NT2/D1 (cell line): ENCODE data around the gene CACFD1.

Experiments used
- DNase-seq: peaks from one replicate; pipeline ENCODE4 v3.0.0-alpha.2; 2011; ENCODE audit warnings: low read depth, low spot score
- H3K27me3 ChIP-seq: 2 replicates; pipeline ENCODE4 v1.6.0; 2011; ENCODE audit warnings: mild to moderate bottlenecking; ENCODE audit not compliant: insufficient read length, insufficient read depth
- H3K36me3 ChIP-seq: 2 replicates; pipeline ENCODE4 v1.6.1; 2011; ENCODE audit warnings: mild to moderate bottlenecking, low read length, mixed read lengths; ENCODE audit not compliant: insufficient read depth, insufficient read length
- H3K4me1 ChIP-seq: 2 replicates; pipeline ENCODE4 v1.5.1; 2011; ENCODE audit not compliant: insufficient read depth, insufficient read length
- H3K4me3 ChIP-seq: 2 replicates; pipeline ENCODE4 v1.5.1; 2011; ENCODE audit warnings: low read depth; ENCODE audit not compliant: insufficient read length
- H3K9ac ChIP-seq: 2 replicates; pipeline ENCODE4 v1.6.0; 2011; ENCODE audit warnings: low read depth; ENCODE audit not compliant: insufficient read length
- H3K9me3 ChIP-seq: 2 replicates; pipeline ENCODE4 v1.5.1; 2011; ENCODE audit warnings: mild to moderate bottlenecking, low read length; ENCODE audit not compliant: insufficient read depth
- SUZ12 ChIP-seq: IDR thresholded peaks from 2 replicates; pipeline ENCODE4 v1.6.1; 2011; ENCODE audit not compliant: insufficient read length, insufficient read depth; ENCODE audit errors: extremely low read depth
- YY1 ChIP-seq: IDR thresholded peaks from 2 replicates; pipeline ENCODE4 v1.6.1; 2011; ENCODE audit not compliant: insufficient read length, insufficient read depth
- ZNF274 ChIP-seq: IDR thresholded peaks from 2 replicates; pipeline ENCODE4 v1.6.1; 2011; ENCODE audit warnings: mild to moderate bottlenecking, low read depth, low read length

CACFD1 gene

DNA sequence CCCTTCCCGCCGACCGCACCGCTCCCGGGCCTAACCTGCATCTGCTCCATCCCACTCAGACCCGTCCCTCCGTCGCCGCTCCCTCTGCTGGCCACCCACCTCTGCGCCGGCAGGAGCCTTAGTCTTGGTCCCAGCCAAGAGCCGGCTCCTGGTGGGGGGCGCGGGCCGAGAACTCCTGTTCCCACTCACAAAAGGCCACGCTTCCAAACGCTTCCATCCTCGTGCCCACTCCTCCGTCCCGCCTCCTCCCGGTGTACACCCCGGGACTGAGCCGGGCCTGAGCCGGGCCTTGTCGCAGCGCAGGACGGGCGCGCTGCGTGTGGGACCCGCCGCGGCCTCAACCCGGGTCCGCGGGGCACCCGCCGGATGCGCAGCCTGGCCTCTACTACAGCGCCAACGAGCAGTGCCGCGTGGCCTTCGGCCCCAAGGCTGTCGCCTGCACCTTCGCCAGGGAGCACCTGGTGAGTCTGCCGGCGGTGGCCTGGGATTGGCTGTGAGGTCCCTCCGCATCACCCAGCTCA lies 30.1 kb upstream of the CACFD1 start:
- H3K4me1 ChIP-seq: peaks cover 6% of the 10 kb centered on the region
- no peaks in the 10 kb centered on the region; the same call in 1 of the 2 replicates for H3K9me3 ChIP-seq
- peak; percentile 64 for DNase-seq
- H3K9ac ChIP-seq: peak overlapping the region; percentile 82
- TF ChIP-seq YY1 (no peak), ZNF274 (no peak), SUZ12 (no peak)
- H3K27me3 ChIP-seq: peaks cover 4% of the 10 kb centered on the region
- H3K4me3 ChIP-seq: peak overlapping the region; percentile 54
- H3K36me3 ChIP-seq: peaks cover 13% of the 10 kb centered on the region

DNA sequence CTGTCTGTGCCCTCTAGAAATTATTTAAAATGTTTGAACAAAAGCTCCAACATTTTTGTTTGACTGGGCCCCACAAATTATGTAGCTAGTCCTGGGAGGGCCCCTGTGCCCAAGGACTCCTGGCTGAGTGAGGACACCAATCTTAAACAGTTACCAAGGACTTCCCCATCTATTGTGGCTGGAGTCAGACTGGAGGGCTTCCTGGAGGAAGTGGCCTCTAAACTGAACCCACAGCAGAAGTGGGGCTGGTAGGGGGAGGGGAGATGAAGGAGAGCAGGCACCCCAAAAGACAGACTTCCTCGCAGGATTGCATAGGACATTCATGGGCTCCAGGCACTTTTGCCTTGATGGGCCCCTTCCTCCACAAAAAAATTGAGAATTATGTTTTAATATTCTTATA lies 29.5 kb upstream of the CACFD1 start:
- no peak for TF ChIP-seq YY1
- no peak for TF ChIP-seq ZNF274
- no peak for TF ChIP-seq SUZ12
- H3K4me3 ChIP-seq: peak overlapping the region; percentile 54
- peaks cover 4% of the 10 kb centered on the region for H3K27me3 ChIP-seq
- H3K9ac ChIP-seq: peak overlapping the region; percentile 82
- H3K9me3 ChIP-seq: no peaks in the 10 kb centered on the region; the same call in 1 of the 2 replicates
- DNase-seq: no peak
- H3K36me3 ChIP-seq: peaks cover 10% of the 10 kb centered on the region
- H3K4me1 ChIP-seq: peaks cover 6% of the 10 kb centered on the region

- Histone ChIP-seq H3K4me1 (peaks cover 2% of the 10 kb centered on the region), H3K4me3 (no peak overlapping the region), H3K27me3 (peaks cover 4% of the 10 kb centered on the region), H3K9ac (no peak overlapping the region), H3K9me3 (no peaks in the 10 kb centered on the region), H3K36me3 (peaks cover 5% of the 10 kb centered on the region)
- no peak for DNase-seq
- TF ChIP-seq ZNF274 (no peak), SUZ12 (no peak), YY1 (no peak)
Measured at GRCh38 chr9:133433351-133433843, 26.4 kb upstream of the CACFD1 start.

- DNase-seq: no peak
- no peak for TF ChIP-seq SUZ12
- no peak for TF ChIP-seq YY1
- TF ChIP-seq ZNF274: no peak
- no peaks in the 10 kb centered on the region for H3K9me3 ChIP-seq
- H3K4me1 ChIP-seq: peaks cover 2% of the 10 kb centered on the region
- no peak overlapping the region for H3K4me3 ChIP-seq
- no peak overlapping the region for H3K9ac ChIP-seq
- H3K27me3 ChIP-seq: no peaks in the 10 kb centered on the region
- H3K36me3 ChIP-seq: peaks cover 5% of the 10 kb centered on the region
Measured at GRCh38 chr9:133436681-133437080, 23.1 kb upstream of the CACFD1 start.

DNA sequence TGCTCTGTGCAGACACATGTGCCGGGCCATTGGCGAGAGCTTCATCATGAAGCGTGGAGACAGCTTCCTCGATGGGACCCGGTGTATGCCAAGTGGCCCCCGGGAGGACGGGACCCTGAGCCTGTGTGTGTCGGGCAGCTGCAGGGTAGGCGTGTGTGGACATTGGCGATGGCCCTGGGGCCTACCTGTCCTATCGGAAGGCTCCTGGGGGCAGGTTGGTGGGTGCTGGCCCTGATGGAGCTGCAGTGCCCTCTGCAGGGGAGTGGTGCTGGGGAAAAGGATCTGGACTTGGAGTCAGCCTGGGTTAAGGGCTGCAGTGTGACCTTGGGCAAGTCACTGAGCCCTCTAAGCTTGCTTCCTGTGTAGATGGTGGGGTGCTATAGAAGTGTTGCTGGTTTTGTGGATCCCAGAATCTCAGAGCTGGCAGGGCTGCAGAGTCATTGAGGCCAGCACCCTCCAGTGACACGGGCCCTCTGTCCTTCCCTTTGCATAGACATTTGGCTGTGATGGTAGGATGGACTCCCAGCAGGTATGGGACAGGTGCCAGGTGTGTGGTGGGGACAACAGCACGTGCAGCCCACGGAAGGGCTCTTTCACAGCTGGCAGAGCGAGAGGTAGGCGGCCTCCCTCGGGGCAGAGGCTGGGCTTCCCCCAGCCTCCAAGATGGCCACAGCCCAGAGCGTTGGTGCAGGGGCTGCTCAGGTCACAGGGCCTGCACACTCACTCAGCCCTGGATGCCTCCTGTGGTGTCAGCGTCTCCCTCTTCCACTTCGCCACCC lies 21.8 kb upstream of the CACFD1 start:
- no peaks in the 10 kb centered on the region for H3K27me3 ChIP-seq
- no peak overlapping the region for H3K4me3 ChIP-seq
- TF ChIP-seq ZNF274 (no peak), SUZ12 (no peak), YY1 (no peak)
- no peaks in the 10 kb centered on the region for H3K9me3 ChIP-seq
- no peak overlapping the region for H3K9ac ChIP-seq
- H3K36me3 ChIP-seq: peaks cover 5% of the 10 kb centered on the region
- no peak for DNase-seq
- H3K4me1 ChIP-seq: no peaks in the 10 kb centered on the region

DNA sequence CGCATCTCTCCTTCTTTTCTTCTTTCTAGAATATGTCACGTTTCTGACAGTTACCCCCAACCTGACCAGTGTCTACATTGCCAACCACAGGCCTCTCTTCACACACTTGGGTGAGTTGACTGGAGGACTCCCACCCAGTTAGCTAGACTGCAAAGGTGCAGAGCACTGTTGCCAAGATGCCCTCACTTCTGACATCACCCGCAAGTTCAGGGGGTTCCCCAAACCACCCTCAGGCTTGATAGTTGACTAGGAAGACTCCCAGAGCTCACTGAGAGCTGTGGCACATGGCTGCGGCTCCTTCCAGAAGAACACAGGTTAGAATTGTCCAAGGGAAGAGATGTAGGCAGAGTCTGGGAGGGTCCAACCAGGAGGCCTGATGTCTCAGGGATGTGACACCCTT lies 20.4 kb upstream of the CACFD1 start:
- no peak for TF ChIP-seq SUZ12
- no peak for TF ChIP-seq YY1
- no peak for TF ChIP-seq ZNF274
- peaks cover 2% of the 10 kb centered on the region for H3K4me1 ChIP-seq
- H3K36me3 ChIP-seq: peaks cover 5% of the 10 kb centered on the region
- H3K27me3 ChIP-seq: no peaks in the 10 kb centered on the region
- H3K4me3 ChIP-seq: no peak overlapping the region
- H3K9me3 ChIP-seq: no peaks in the 10 kb centered on the region
- DNase-seq: no peak
- no peak overlapping the region for H3K9ac ChIP-seq

- no peaks in the 10 kb centered on the region for H3K27me3 ChIP-seq
- no peaks in the 10 kb centered on the region for H3K9me3 ChIP-seq
- peaks cover 5% of the 10 kb centered on the region for H3K36me3 ChIP-seq
- peaks cover 2% of the 10 kb centered on the region for H3K4me1 ChIP-seq
- no peak for DNase-seq
- H3K4me3 ChIP-seq: no peak overlapping the region
- TF ChIP-seq SUZ12 (no peak), YY1 (no peak), ZNF274 (no peak)
- H3K9ac ChIP-seq: peak overlapping the region; percentile 21
Measured at GRCh38 chr9:133440874-133441273, 18.9 kb upstream of the CACFD1 start.

GRCh38 chr9:133441571-133441970 lies 18.2 kb upstream of the CACFD1 start:
- no peaks in the 10 kb centered on the region for H3K9me3 ChIP-seq
- DNase-seq: no peak
- no peak overlapping the region for H3K4me3 ChIP-seq
- peaks cover 5% of the 10 kb centered on the region for H3K36me3 ChIP-seq
- no peaks in the 10 kb centered on the region for H3K27me3 ChIP-seq
- H3K9ac ChIP-seq: no peak overlapping the region
- TF ChIP-seq YY1: no peak
- TF ChIP-seq SUZ12: no peak
- no peak for TF ChIP-seq ZNF274
- H3K4me1 ChIP-seq: peaks cover 2% of the 10 kb centered on the region
